ENCODE results near the gene GATAD1. TPM values are rescaled to one million over a fixed set of nuclear protein-coding genes. Genes with fewer than 3 reads are reported as not detected.

The GATAD1 gene
- polyA plus RNA-seq, 1 experiment: 31.7 TPM

DNA sequence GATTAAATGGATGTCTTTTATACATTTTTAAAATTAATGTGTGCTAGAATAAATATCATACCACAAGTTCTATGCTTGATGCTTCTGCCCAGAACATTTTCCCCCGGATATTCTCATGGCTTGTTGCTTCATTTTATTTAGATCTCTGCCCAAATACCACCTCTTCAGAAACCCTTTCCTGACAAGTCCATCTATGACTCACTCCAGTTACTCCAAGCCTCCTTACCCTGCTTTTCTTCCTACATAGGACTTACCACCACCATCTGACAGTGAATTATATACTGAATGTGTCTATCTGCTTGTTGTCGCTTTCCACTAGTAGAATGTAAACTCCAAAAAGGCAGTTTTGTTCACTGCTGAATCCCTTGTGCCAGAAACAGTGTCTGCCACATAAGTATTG, 49.6 kb downstream of the GATAD1 start:
- TF ChIP-seq, protein P1, sequence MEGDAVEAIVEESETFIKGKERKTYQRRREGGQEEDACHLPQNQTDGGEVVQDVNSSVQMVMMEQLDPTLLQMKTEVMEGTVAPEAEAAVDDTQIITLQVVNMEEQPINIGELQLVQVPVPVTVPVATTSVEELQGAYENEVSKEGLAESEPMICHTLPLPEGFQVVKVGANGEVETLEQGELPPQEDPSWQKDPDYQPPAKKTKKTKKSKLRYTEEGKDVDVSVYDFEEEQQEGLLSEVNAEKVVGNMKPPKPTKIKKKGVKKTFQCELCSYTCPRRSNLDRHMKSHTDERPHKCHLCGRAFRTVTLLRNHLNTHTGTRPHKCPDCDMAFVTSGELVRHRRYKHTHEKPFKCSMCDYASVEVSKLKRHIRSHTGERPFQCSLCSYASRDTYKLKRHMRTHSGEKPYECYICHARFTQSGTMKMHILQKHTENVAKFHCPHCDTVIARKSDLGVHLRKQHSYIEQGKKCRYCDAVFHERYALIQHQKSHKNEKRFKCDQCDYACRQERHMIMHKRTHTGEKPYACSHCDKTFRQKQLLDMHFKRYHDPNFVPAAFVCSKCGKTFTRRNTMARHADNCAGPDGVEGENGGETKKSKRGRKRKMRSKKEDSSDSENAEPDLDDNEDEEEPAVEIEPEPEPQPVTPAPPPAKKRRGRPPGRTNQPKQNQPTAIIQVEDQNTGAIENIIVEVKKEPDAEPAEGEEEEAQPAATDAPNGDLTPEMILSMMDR (IDR thresholded peaks at IDR 0.05; ENCODE audit: low read depth, low read length): no peak
- ChIA-PET CTCF (interaction anchor here (0.7 kb wide), 1 partner anchor 73 kb away, joined by 3 read pairs; no protein-coding TSS in a partner anchor), POLR2A (no interaction called here)
- Histone ChIP-seq H3K27me3 (ENCODE audit: control insufficient read depth, insufficient read depth, low read length) (no peaks in the 10 kb centered on the region), H3K4me3 (ENCODE audit: low read depth, low read length) (no peak overlapping the region), H3K9me3 (ENCODE audit: control insufficient read depth, insufficient read depth, low read length) (no peaks in the 10 kb centered on the region), H3K27ac (ENCODE audit: low read depth, low read length) (no peak overlapping the region)
- DNase-seq (ENCODE audit: low read depth, low spot score): no peak

DNA sequence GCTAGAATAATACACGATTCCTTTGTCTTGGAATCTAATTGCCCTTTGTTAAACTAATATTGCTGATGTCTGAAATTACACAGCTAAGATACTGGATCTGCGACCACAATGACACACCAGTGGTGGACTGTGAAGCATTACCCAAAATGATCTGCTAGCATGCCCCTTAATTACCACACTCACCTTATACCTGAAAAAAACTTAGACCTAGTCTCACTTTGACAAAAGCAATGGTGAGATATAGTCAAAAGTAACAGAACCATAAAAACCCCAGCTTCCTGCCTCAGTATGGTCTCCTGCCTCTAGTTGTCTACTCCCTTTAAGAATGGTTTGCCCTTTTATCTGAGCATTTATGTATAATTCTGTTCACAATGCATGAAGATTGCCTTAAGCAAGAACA, 51.3 kb downstream of the GATAD1 start:
- CTCF ChIA-PET: interaction anchor here (0.7 kb wide), 3 partner anchors 21 to 319 kb away, joined by 5 to 8 read pairs (median 7); partner anchors contain the start of gene LRRD1
- DNase-seq (ENCODE audit: low read depth, low spot score): no peak
- TF ChIP-seq, protein P1 (IDR thresholded peaks at IDR 0.05; ENCODE audit: low read depth, low read length): no peak
- H3K4me3 ChIP-seq (ENCODE audit: low read depth, low read length): no peak overlapping the region
- H3K27me3 ChIP-seq (ENCODE audit: control insufficient read depth, insufficient read depth, low read length): no peaks in the 10 kb centered on the region
- H3K27ac ChIP-seq (ENCODE audit: low read depth, low read length): no peak overlapping the region
- POLR2A ChIA-PET: no interaction called here
- H3K9me3 ChIP-seq (ENCODE audit: control insufficient read depth, insufficient read depth, low read length): no peaks in the 10 kb centered on the region

DNA sequence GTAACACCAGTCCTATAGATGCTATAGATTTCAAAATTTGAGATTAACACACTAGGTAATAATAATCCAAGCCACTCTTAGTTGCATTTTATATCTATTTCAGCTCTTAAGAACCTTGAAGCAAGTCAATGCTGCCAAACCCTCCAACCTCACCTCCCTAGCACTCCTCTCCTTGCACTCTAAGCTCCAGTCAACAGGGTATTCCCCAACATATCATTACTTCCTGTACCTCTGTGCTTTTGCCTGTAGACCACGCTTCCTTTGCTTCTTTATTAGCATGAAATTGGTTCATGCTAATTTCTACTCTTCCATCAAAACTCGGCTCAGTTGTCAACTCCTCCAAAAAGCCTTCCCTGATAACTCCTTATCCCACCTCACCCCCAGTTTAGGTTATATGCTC, 56.5 kb downstream of the GATAD1 start:
- H3K9me3 ChIP-seq (ENCODE audit: control insufficient read depth, insufficient read depth, low read length): no peaks in the 10 kb centered on the region

DNA sequence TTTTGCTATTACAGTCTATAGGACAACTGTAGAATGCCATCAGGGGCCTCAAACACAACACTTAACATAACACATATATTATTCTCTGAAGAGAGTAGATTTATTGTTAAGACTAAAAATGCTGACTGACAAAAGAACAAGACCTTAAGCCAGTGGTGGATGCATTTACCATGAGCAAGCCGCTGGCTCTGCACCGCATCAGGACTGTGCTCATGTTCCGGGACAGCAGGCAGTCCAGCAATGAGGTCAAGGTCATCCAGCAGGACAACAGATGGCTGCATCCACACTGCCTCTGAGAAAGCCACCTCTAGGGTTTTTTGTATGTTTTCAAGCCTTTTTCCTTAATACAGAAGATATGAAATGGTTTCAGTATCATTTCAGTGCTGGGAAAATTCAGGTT, 57.3 kb downstream of the GATAD1 start:
- Histone ChIP-seq H3K27ac (ENCODE audit: low read depth, low read length) (no peak overlapping the region), H3K9me3 (ENCODE audit: control insufficient read depth, insufficient read depth, low read length) (no peaks in the 10 kb centered on the region), H3K4me3 (ENCODE audit: low read depth, low read length) (no peak overlapping the region), H3K27me3 (ENCODE audit: control insufficient read depth, insufficient read depth, low read length) (no peaks in the 10 kb centered on the region)
- TF ChIP-seq, protein P1 (IDR thresholded peaks at IDR 0.05; ENCODE audit: low read depth, low read length): no peak
- ChIA-PET CTCF (no interaction called here), POLR2A (no interaction called here)
- DNase-seq (ENCODE audit: low read depth, low spot score): no peak

More for the DNA sequence above, 56.5 kb downstream of the GATAD1 start:
- CTCF ChIA-PET: no interaction called here
- TF ChIP-seq, protein P1 (IDR thresholded peaks at IDR 0.05; ENCODE audit: low read depth, low read length): no peak
- Histone ChIP-seq H3K4me3 (ENCODE audit: low read depth, low read length) (no peak overlapping the region), H3K27ac (ENCODE audit: low read depth, low read length) (no peak overlapping the region), H3K27me3 (ENCODE audit: control insufficient read depth, insufficient read depth, low read length) (no peaks in the 10 kb centered on the region)
- no peak for DNase-seq (ENCODE audit: low read depth, low spot score)
- POLR2A ChIA-PET: no interaction called here

DNA sequence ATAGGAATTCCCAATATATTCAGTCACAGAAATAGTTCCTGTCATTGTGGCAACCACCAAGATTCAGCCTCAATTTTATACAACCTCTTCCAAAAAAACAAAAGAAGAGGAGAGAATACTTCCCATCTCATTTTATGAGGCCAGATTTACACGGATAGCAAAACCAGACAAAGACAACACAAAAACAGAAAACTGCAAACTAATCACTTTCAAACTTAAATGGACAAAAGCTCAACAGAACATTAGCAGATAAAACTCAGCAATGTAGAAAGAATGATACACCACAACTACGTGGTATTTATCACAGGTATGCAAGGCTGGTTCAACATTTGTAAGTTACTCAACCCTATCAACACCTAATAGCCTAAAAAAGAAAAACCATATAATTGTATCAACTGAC, 59.1 kb downstream of the GATAD1 start:
- ChIA-PET CTCF (interaction anchor here (1.8 kb wide), 1 partner anchor 84 kb away, joined by 7 read pairs; the partner anchor contains the start of gene FAM133B), POLR2A (no interaction called here)
- no peaks in the 10 kb centered on the region for H3K27me3 ChIP-seq (ENCODE audit: control insufficient read depth, insufficient read depth, low read length)
- H3K4me3 ChIP-seq (ENCODE audit: low read depth, low read length): no peak overlapping the region
- no peak overlapping the region for H3K27ac ChIP-seq (ENCODE audit: low read depth, low read length)
- DNase-seq (ENCODE audit: low read depth, low spot score): no peak
- TF ChIP-seq, protein P1 (IDR thresholded peaks at IDR 0.05; ENCODE audit: low read depth, low read length): no peak
- no peaks in the 10 kb centered on the region for H3K9me3 ChIP-seq (ENCODE audit: control insufficient read depth, insufficient read depth, low read length)
